Heart left ventricle (tissue), 13 donors: Measurements from ENCODE around the gene CHD3.

Source experiments
- CTCF ChIP-seq, 12 donors: fragments of 200-600 bp; sonication (generic) in 4 of 12; IDR thresholded peaks; one replicate each; pipeline versions ENCODE4 v1.5.0 to v1.8.0; 2018 to 2022; ENCODE audit warnings: antibody characterized with exemption in 12 of 12, mild to moderate bottlenecking in 5 of 12
- POLR2A ChIP-seq, 2 donors: fragments of 450-650 bp; IDR thresholded peaks; one replicate each; pipeline ENCODE4 v1.6.1; 2017; ENCODE audit warnings: antibody characterized with exemption in 2 of 2, mild to moderate bottlenecking in 2 of 2, moderate library complexity in 2 of 2
- donor health status: ischemic (EF 13 %, LVEDD 7.1; RV severe dilation, severe dysfunction).
- donor health status: DM: no; HTN: yes; CAD: no.
- donor health status: DM: no; HTN: no; CAD: no.
- donor health status: ischemic (EF 25% LVEDD 6.9; RV normal size, moderate dysfunction).
- donor health status: ischemic (EF 25% LVEDD 5.7; RV mildly dilated, moderate dysfunction).
- donor health status: ischemic (EF 35%, LVEDD 5.7; RV mildly dilated, moderate dysfunction).
- donor health status: nonischemic (EF 11% LVEDD 7.7; RV severe dilation, severe dysfunction).
- donor health status: DM: yes; HTN: yes; CAD: no.
- donor health status: PGD.
- donor health status: ischemic (EF 29% LVEDD 5.4; RV normal size, mild dysfunction).
- donor health status: nonischemic (EF 23%, LVEDD 6.1; RV moderate dilation, normal function).

- TF ChIP-seq POLR2A (IDR thresholded peaks at IDR 0.05) (no peak), CTCF (IDR thresholded peaks at IDR 0.05) (no peak)
Measured at GRCh38 chr17:7944326-7944725, 55.7 kb downstream of the CHD3 start.
